Activated CD8-positive, alpha-beta memory T cell treated with anti-CD3 and anti-CD28 coated beads, Interleukin-2, amount 50 U/mL, for 48 hours (primary cell): ENCODE measurements around the gene PTPRN2.
A peak's percentile ranks its signal among the peaks of the same experiment; 100 is the strongest.
"Not testable (repeated sequence)": the region's sequence is repeated elsewhere in the genome, so short reads cannot be mapped to it uniquely, and the experiment has no call there.

Experiments used
- DNase-seq: peaks from one replicate; pipeline ENCODE4 v3.0.0-alpha.2; 2020

Gene PTPRN2

GRCh38 chr7:158395349-158395748, 192.3 kb downstream of the PTPRN2 start:
- DNase-seq, result no peak

- DNase-seq, result peak; percentile 84
Observed at GRCh38 chr7:158394936-158395335, 192.7 kb downstream of the PTPRN2 start.

DNA sequence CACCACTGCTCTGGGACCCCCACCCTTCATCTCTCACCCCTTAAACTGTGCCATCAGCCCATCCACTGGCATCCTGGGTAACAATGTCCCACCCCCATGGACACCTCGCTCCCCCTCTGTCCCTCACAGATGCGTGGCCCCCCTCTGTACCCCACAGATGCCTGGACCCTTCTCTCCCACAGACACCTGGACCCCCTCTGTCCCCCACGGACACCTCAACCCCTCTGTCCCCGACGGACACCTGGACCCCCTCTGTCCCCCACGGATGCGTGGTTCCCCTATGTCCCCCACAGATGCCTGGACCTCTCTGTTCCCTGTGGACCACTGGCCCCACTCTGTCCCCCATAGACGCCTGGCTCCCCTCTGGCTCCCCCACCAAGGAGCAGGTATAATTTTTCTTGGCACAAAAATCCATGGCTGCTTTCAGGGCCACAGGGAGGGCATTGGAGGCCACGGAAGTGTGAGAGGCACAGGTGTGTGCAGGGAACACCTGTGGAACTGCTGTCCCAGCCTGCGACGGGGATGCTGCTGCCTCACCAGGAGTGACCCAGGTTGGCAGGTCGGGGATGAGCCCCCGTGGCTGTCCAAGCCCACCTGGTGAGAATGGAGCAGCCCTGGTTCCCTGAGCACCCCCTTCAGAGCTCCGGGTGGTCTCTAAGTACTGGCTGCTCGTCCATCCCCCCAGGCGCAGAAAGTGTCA, 193.5 kb downstream of the PTPRN2 start:
- DNase-seq, result no peak

GRCh38 chr7:158392251-158392650, 195.4 kb downstream of the PTPRN2 start:
- no peak for DNase-seq

DNA sequence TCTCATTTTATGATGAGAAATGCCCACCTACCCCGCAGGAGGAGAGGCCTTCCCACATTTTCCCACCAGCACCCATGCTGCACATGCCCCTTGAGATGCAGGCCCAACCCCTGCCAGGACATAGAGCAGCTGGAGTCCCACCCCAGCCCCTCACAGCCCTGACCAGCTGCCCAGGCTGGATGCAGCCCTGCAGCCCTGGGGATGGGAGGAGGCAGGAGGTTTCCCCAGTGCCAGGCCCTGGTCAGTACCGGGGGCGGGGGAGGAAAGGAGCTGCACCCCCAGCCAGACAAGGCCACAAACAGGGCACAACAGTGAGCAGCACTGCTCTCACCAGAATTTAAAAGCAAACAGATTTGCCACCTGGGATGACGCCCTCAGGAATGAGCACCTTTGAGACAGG, 196.1 kb downstream of the PTPRN2 start:
- DNase-seq, result no peak

DNA sequence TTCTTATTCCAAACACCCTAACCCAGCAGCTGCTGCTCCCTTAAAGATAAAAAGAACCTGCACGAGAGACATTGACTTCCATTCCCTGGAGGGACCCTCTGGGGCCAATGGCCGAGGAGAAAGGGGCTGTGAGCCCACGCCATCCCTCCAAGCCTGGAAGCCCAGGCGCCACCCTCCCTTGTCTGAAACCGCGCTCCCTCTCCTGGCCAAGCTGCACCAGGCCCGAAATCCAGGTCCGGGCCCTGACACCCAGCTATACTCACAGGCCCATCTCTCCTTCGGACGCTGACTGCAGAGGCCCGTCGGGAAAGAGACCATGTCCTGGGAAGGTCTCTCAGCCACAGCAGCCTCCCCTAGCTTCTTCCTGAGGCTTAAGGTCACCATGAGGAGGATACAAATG, 196.5 kb downstream of the PTPRN2 start:
- DNase-seq, result no peak

GRCh38 chr7:158390460-158390859, 197.2 kb downstream of the PTPRN2 start:
- no peak for DNase-seq

- no peak for DNase-seq
Observed at GRCh38 chr7:158389514-158390425, 197.9 kb downstream of the PTPRN2 start.

- no peak for DNase-seq
Observed at GRCh38 chr7:158388928-158389327, 198.7 kb downstream of the PTPRN2 start.

DNA sequence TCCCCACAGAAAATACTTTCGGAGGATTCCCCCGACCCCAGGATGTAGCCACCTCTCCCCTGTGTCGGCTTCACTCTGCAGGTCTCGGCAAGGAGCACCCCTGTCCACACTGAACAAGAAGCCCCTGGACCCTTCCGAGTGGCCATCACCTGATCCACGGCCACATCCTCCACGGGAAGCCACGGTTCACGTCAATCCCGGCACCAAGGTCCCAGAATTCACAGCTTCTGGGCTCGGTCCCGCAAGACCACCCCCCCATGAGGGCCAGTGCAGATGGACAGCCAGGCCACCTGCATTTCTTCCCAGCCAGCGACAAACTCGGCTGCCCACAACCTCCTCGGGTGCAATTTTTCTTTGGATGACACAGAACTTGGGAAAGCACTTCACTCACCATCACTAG, 199.6 kb downstream of the PTPRN2 start:
- no peak for DNase-seq

- no peak for DNase-seq
Observed at GRCh38 chr7:158387546-158387891, 200.1 kb downstream of the PTPRN2 start.

GRCh38 chr7:158386866-158387545, 200.6 kb downstream of the PTPRN2 start:
- DNase-seq, result no peak

DNA sequence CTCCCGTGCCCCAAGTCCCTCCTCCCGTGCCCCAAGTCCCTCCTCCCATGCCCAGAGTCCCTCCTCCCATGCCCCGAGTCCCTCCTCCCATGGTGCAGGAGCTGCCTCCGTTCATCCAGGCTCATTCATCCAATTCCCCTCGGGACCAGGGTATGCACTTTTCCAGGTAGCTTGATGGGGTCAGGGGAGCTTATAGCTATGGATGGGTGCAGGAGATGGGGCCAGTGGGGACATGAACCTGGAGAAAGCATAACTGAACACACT, 201.3 kb downstream of the PTPRN2 start:
- DNase-seq, result no peak

- DNase-seq, result not testable (repeated sequence)
Observed at GRCh38 chr7:158385496-158386354, 201.9 kb downstream of the PTPRN2 start.

DNA sequence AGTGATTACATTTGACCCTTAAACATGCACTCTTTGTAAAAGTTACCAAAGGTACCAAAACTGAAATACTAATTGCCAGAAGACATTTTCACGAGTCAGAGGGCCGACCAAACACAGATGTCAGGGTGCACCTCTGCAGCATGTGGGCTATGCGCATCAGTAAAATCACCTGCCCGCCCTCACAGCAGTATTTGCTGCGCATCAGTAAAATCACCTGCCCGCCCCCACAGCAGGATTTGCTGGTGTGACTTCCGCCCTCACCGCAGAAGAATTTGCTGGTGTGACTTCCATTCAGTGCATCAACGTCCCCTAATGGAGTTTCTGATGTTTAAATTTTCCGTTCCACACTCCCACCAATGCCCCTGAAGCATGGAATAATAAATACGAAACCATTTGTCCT, 202.9 kb downstream of the PTPRN2 start:
- DNase-seq, result no peak

DNA sequence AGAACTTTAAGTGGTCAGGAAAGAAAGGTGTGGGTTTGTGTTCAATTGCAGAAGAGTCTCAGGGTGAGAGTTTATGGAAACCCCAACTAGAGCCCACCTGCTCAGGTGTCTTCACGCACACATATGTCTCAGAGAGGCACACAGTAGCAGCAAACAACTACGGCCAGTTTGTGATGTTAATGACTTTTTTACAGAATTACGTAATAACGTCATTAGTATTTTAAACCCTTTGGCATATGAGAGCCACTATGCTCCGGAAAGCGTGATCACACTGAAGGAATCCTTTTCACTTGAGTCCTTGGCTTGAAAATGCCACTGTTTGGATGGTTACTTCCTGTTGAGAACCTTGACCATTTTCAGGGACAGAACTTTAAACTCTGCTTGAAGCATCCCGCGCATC, 204.0 kb downstream of the PTPRN2 start:
- DNase-seq, result no peak

DNA sequence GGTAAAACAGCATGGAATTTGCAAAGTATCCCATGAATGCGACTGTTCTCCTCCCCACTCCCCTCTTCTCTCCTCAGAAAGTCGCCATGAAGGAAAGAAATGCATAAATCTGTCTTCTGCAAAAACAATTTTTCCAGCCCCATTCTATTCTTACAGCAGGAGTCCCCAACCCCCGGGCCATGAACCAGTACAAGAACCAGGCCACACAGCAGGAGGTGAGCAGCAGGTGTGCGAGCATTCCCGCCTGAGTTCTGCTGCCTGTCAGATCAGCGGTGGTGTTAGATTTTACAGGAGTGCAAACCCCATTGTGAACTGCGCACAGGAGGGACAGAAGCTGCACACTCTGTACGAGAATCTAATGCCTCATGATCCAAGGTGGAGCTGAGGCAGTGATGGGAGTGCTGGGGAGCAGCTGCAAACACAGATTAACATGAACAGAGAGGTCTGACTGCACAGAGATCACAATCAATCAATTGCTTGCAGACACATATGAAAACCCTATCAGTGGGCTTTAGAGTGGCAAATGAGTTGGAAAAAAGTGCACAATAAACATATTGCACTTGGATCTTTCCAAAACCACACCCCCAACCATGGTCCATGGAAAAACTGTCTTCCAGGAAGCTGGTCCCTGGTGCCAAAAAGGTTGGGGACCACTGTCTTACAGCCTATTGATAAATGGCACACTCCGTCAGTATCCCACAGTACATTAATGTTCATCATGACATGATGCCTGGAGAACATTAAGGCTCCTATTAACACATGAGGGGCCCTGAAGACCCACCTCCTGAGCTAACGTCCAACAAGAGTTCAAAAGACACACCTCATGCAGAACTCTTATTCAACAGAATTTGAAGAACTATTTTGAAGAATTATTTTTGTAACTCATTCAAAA, 205.0 kb downstream of the PTPRN2 start:
- DNase-seq, result no peak

- no peak for DNase-seq
Observed at GRCh38 chr7:158381956-158382355, 205.7 kb downstream of the PTPRN2 start.

GRCh38 chr7:158378978-158379377, 208.6 kb downstream of the PTPRN2 start:
- DNase-seq, result no peak

GRCh38 chr7:158377800-158378623, 209.6 kb downstream of the PTPRN2 start:
- DNase-seq, result no peak

DNA sequence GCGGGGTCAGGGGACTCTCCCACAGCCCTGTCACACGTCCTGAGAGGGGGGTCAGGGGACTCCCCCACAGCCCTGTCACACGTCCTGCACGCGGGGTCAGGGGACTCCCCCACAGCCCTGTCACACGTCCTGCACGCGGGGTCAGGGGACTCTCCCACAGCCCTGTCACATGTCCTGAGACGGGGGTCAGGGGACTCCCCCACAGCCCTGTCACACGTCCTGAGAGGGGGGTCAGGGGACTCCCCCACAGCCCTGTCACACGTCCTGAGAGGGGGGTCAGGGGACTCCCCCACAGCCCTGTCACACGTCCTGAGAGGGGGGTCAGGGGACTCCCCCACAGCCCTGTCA, 210.8 kb downstream of the PTPRN2 start:
- DNase-seq, result not testable (repeated sequence)
